ENCODE results near the gene DAP3. TPM values are rescaled to one million over a fixed set of nuclear protein-coding genes. Genes with fewer than 3 reads are reported as not detected.

Gene DAP3
- total and polyA plus RNA-seq, 10 of the 15 experiments (the other 5 are each of a cell fraction or from before 2014, with no cell fraction given) = 60.0 to 223 (median 138) TPM

GRCh38 chr1:155719703-155720102 lies 30.8 kb downstream of the DAP3 start:
- 97% methylated on average over 4 of the region's 4 CpGs for WGBS (ENCODE audit: insufficient coverage, insufficient replicate concordance, low lambda C conversion rate, missing lambda C conversion rate)
- Histone ChIP-seq H2AFZ (ENCODE audit: control insufficient read depth, low read depth, low read length) (no peak overlapping the region), H3K9ac (ENCODE audit: control insufficient read depth, insufficient read depth, low read length) (no peak overlapping the region), H3K27ac (ENCODE audit: control insufficient read depth, insufficient read depth) (no peak overlapping the region), H4K20me1 (ENCODE audit: control insufficient read depth, insufficient read depth) (no peaks in the 10 kb centered on the region), H3K9me3 (replicated peaks; ENCODE audit: control insufficient read depth, insufficient read depth, low read length) (no peaks in the 10 kb centered on the region), H3K4me3 (no peak overlapping the region), H3K27me3 (replicated peaks in 1 of 2; ENCODE audit: control insufficient read depth in 2 of 2, insufficient read depth in 2 of 2, low read length in 1 of 2) (no peaks in the 10 kb centered on the region), H3K79me2 (ENCODE audit: control insufficient read depth, insufficient read depth, low read length) (no peaks in the 10 kb centered on the region; the same call in 1 of the 2 replicates), H3K4me1 (ENCODE audit: control insufficient read depth, insufficient read depth, low read length) (peaks cover 12% of the 10 kb centered on the region), H3K36me3 (ENCODE audit: control insufficient read depth in 2 of 2, insufficient read depth in 2 of 2, low read length in 1 of 2) (peaks cover 4 to 9% of the 10 kb centered on the region in 2 experiments; a peak in 3 of 4 replicates), H3K4me2 (ENCODE audit: control insufficient read depth, insufficient read depth) (no peak overlapping the region)
- DNase-seq (ENCODE audit: low read depth, low spot score) (no peak), FAIRE-seq (no peak), ATAC-seq (no peak)
- intact Hi-C loops (cut with micrococcal nuclease; ENCODE audit: unreplicated experiment) = no loop called here
- in situ Hi-C loops (cut with MboI) = no loop called here
- ChIA-PET SMC1A (ENCODE audit: uncharacterized antibody, unreplicated experiment) (interaction anchor here (0.9 kb wide), 1 partner anchor 9 kb away, joined by 3 read pairs; no protein-coding TSS in a partner anchor), POLR2A (interaction anchor here (1.4 kb wide), 1 partner anchor 42 kb away, joined by 6 read pairs; no protein-coding TSS in a partner anchor), RAD21 (ENCODE audit: unreplicated experiment) (no interaction called here), CTCF (interaction anchor here (0.6 to 0.7 kb wide), 2 partner anchors 139 to 469 kb away, joined by 3 read pairs; no protein-coding TSS in a partner anchor)
- TF ChIP-seq, protein P1, sequence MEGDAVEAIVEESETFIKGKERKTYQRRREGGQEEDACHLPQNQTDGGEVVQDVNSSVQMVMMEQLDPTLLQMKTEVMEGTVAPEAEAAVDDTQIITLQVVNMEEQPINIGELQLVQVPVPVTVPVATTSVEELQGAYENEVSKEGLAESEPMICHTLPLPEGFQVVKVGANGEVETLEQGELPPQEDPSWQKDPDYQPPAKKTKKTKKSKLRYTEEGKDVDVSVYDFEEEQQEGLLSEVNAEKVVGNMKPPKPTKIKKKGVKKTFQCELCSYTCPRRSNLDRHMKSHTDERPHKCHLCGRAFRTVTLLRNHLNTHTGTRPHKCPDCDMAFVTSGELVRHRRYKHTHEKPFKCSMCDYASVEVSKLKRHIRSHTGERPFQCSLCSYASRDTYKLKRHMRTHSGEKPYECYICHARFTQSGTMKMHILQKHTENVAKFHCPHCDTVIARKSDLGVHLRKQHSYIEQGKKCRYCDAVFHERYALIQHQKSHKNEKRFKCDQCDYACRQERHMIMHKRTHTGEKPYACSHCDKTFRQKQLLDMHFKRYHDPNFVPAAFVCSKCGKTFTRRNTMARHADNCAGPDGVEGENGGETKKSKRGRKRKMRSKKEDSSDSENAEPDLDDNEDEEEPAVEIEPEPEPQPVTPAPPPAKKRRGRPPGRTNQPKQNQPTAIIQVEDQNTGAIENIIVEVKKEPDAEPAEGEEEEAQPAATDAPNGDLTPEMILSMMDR (IDR thresholded peaks at IDR 0.05 in 2 of 3, conservative IDR thresholded peaks at IDR 0.05 in 1 of 3; ENCODE audit: control insufficient read depth in 2 of 3, extremely low read depth in 1 of 3, insufficient read depth in 1 of 3, low read depth in 3 of 3, low read length in 3 of 3) = no peak
- no peak for TF ChIP-seq IKZF1 (conservative IDR thresholded peaks at IDR 0.05)
- TF ChIP-seq ESRRA (IDR thresholded peaks at IDR 0.05; ENCODE audit: low read length) = no peak
- no peak for TF ChIP-seq SUPT20H (IDR thresholded peaks at IDR 0.05; ENCODE audit: borderline replicate concordance, control insufficient read depth, low read depth, low read length)
- no TSS peak for BruUV-seq (replicated peaks)

DNA sequence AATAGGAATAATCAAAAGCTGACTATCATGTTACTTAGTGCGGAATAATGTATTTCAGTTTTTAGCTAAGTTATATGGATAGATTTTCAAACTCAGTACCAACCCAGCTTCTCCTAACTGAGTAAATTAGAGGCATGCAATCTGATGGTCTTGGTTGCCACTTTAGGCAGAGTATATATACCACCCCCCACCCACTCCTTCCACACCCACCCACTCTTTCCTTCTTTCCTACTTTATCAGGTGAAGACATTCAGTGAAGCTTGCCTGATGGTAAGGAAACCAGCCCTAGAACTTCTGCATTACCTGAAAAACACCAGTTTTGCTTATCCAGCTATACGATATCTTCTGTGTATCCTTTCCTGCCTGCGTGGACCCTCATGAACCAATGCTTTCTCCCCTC lies 36.3 kb downstream of the DAP3 start:
- ChIA-PET RAD21 (ENCODE audit: unreplicated experiment) (no interaction called here), POLR2A (interaction anchor here (0.7 to 0.8 kb wide), 3 partner anchors 19 to 162 kb away, joined by 3 to 5 read pairs (median 4); no protein-coding TSS in a partner anchor), SMC1A (ENCODE audit: uncharacterized antibody, unreplicated experiment) (interaction anchor here (0.6 to 1.1 kb wide), 4 partner anchors 20 to 874 kb away, joined by 3 to 4 read pairs (median 3); no protein-coding TSS in a partner anchor)
- TF ChIP-seq MYC (IDR thresholded peaks at IDR 0.05; ENCODE audit: insufficient read depth, insufficient read length, insufficient replicate concordance, low read length, severe bottlenecking) (no peak), FOS (IDR thresholded peaks at IDR 0.05; ENCODE audit: borderline replicate concordance, extremely low read depth, insufficient read length) (no peak), PAX8 (IDR thresholded peaks at IDR 0.05) (no peak), MXI1 (IDR thresholded peaks at IDR 0.05; ENCODE audit: low read depth, low read length) (no peak), MTA2 (IDR thresholded peaks at IDR 0.05; ENCODE audit: low read depth) (no peak)
- TF ChIP-seq, protein P2, sequence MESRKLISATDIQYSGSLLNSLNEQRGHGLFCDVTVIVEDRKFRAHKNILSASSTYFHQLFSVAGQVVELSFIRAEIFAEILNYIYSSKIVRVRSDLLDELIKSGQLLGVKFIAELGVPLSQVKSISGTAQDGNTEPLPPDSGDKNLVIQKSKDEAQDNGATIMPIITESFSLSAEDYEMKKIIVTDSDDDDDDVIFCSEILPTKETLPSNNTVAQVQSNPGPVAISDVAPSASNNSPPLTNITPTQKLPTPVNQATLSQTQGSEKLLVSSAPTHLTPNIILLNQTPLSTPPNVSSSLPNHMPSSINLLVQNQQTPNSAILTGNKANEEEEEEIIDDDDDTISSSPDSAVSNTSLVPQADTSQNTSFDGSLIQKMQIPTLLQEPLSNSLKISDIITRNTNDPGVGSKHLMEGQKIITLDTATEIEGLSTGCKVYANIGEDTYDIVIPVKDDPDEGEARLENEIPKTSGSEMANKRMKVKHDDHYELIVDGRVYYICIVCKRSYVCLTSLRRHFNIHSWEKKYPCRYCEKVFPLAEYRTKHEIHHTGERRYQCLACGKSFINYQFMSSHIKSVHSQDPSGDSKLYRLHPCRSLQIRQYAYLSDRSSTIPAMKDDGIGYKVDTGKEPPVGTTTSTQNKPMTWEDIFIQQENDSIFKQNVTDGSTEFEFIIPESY (IDR thresholded peaks at IDR 0.05) = no peak

More for the DNA sequence above, 36.3 kb downstream of the DAP3 start:
- Histone ChIP-seq H3K27me3 (replicated peaks in 1 of 2; ENCODE audit: control insufficient read depth in 2 of 2, insufficient read depth in 2 of 2, low read length in 1 of 2) (no peaks in the 10 kb centered on the region), H3K79me2 (ENCODE audit: control insufficient read depth, insufficient read depth, low read length) (no peaks in the 10 kb centered on the region), H3K27ac (ENCODE audit: control insufficient read depth, insufficient read depth) (no peak overlapping the region), H3K4me1 (ENCODE audit: control insufficient read depth, insufficient read depth, low read length) (no peaks in the 10 kb centered on the region), H3K36me3 (ENCODE audit: control insufficient read depth in 2 of 2, insufficient read depth in 2 of 2, low read length in 1 of 2) (peaks cover 8 to 9% of the 10 kb centered on the region in 2 experiments; a peak in 3 of 4 replicates), H3K4me2 (ENCODE audit: control insufficient read depth, insufficient read depth) (no peak overlapping the region), H3K9ac (ENCODE audit: control insufficient read depth, insufficient read depth, low read length) (no peak overlapping the region), H4K20me1 (ENCODE audit: control insufficient read depth, insufficient read depth) (no peaks in the 10 kb centered on the region), H3K4me3 (no peak overlapping the region), H3K9me3 (replicated peaks; ENCODE audit: control insufficient read depth, insufficient read depth, low read length) (no peaks in the 10 kb centered on the region), H2AFZ (ENCODE audit: control insufficient read depth, low read depth, low read length) (no peak overlapping the region)
- WGBS (ENCODE audit: insufficient coverage, insufficient replicate concordance, low lambda C conversion rate, missing lambda C conversion rate) = 98% methylated on average over 3 of the region's 3 CpGs
- DNase-seq (ENCODE audit: low read depth, low spot score) = no peak
- FAIRE-seq = no peak
- in situ Hi-C loops (cut with MboI) (no loop called here), intact Hi-C loops (cut with micrococcal nuclease; ENCODE audit: unreplicated experiment) (no loop called here)
- CTCF ChIA-PET = interaction anchor here (0.7 kb wide), 1 partner anchor 102 kb away, joined by 3 read pairs; no protein-coding TSS in a partner anchor
- no TSS peak for BruUV-seq (replicated peaks)
- ATAC-seq = no peak

All from GM12878 (cell line).